Measurements from ENCODE around the gene HES5.

DNA sequence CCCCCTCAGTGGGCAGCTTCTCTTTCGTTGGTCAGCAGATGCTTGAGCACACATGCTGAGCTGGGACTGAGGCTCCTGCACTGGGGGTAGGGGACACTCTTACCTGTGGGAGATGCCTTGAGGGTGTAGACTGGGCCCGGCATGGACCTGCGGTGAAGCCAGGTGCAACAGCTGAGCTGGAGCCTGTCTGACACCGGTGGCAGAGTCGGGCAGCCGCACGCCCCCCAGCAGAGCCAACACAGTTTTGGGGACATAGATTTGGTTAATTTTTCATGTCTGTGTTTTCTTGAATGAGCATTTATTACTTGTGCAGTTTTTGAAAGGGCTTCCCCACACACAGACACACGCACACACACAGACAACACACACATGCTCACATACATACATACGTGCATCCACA is 5.9 kb upstream of the HES5 start:
- TF ChIP-seq, protein P1, sequence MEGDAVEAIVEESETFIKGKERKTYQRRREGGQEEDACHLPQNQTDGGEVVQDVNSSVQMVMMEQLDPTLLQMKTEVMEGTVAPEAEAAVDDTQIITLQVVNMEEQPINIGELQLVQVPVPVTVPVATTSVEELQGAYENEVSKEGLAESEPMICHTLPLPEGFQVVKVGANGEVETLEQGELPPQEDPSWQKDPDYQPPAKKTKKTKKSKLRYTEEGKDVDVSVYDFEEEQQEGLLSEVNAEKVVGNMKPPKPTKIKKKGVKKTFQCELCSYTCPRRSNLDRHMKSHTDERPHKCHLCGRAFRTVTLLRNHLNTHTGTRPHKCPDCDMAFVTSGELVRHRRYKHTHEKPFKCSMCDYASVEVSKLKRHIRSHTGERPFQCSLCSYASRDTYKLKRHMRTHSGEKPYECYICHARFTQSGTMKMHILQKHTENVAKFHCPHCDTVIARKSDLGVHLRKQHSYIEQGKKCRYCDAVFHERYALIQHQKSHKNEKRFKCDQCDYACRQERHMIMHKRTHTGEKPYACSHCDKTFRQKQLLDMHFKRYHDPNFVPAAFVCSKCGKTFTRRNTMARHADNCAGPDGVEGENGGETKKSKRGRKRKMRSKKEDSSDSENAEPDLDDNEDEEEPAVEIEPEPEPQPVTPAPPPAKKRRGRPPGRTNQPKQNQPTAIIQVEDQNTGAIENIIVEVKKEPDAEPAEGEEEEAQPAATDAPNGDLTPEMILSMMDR (conservative IDR thresholded peaks at IDR 0.05 in 1 of 2, IDR thresholded peaks at IDR 0.05 in 1 of 2; ENCODE audit: low read depth in 1 of 2, low read length in 2 of 2): no peak
- no peak for TF ChIP-seq EZH2 (IDR thresholded peaks at IDR 0.05; ENCODE audit: low read length, missing control alignments)

All from fibroblast of lung (primary cell).